Epithelial cell of esophagus (primary cell): ENCODE measurements around the gene SYT5.
"Not testable (repeated sequence)": the region's sequence is repeated elsewhere in the genome, so short reads cannot be mapped to it uniquely, and the experiment has no call there.

Experiments
- DNase-seq: peaks from one replicate; pipeline ENCODE4 v3.0.0; 2010; ENCODE audit warnings: low read depth
- H3K4me3 ChIP-seq: 2 replicates; pipeline ENCODE4 v1.5.1; 2011; ENCODE audit warnings: mild to moderate bottlenecking, low read length, control low read depth
- CTCF ChIP-seq: IDR thresholded peaks from 2 replicates; pipeline ENCODE4 v1.5.1; 2011; ENCODE audit warnings: low read depth, mild to moderate bottlenecking, low read length, control low read depth, inconsistent platforms; ENCODE audit not compliant: insufficient read depth; ENCODE audit errors: missing control alignments

SYT5 gene

DNA sequence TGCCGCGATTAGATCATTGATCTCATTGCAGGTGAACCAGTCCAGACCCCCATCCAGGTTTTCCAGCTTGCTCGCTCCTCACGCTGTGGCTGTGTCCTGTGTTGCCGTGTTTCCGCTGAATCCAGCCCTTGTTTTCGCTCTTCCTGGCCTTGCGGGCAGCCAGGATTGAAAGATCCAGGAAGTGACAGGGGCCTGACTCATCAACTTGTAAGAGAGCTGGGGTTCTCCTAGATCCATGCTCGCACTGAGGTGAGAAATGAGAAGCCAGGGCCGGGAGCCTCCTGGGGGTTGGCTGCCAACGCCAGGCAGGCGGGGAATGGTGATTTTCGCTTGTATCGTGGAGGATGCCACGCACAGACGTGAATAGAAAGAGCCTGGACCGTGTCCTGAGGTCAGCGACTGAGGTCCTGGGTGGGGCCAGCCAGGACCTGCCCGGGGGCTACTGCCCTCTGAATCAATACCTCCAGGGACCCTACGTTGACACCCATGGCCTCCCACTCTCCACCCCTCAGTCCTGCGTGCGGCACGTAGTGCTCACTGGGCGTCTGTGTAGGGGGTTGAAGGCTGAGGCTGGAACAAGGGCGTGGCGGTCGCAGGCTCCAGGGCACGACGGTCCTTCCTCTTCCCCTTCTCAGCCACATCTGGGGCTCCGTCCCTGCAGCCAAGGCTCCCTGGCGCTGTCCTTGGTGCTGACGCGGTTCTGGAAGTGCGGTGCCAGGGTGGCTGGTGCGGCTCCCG lies 36.5 kb upstream of the SYT5 start:
- peak; percentile 23 for TF ChIP-seq CTCF
- H3K4me3 ChIP-seq, result peak overlapping the region; percentile 29
- peak; percentile 100 for DNase-seq

DNA sequence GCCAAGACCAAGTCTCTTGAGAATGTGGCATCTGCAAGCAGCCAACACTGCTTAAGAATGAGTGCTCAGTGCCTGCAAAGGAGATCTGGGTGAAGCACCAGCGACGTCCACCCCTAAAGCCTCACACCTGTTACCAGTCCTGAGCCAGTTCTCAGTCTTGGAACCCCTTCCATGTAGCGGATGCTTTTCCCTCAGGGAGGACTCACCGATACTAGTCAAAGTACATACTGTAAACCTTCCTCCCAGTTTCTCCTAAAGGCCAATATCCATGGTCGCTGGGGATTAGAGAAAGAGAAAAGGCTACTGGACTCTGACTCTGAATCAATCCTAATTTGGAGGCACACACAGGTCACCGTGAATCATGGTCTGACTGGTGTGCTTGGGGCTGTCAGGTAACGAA lies 33.5 kb upstream of the SYT5 start:
- no peak for DNase-seq
- no peak overlapping the region for H3K4me3 ChIP-seq
- no peak for TF ChIP-seq CTCF

DNA sequence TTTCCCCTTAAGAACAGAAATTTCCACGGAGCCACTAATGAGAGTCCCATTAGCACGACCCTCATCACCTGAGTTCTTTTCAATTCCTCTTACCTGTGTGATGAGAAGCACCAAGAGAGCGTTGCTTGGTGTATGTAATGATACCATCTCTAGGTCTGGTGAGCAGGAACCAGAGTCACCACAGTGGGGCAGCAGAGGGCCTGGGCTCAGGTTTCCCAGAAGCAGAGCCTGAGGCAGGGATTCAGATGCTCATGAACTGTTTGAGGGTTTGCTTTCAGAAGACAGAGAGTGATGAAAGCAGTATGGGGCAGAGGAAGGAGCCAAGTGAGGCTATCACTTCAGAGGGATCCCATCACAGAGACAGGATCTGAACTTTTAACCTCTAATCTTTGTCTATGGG lies 32.4 kb upstream of the SYT5 start:
- DNase-seq, result peak; percentile 29
- no peak overlapping the region for H3K4me3 ChIP-seq
- peak; percentile 24 for TF ChIP-seq CTCF

DNA sequence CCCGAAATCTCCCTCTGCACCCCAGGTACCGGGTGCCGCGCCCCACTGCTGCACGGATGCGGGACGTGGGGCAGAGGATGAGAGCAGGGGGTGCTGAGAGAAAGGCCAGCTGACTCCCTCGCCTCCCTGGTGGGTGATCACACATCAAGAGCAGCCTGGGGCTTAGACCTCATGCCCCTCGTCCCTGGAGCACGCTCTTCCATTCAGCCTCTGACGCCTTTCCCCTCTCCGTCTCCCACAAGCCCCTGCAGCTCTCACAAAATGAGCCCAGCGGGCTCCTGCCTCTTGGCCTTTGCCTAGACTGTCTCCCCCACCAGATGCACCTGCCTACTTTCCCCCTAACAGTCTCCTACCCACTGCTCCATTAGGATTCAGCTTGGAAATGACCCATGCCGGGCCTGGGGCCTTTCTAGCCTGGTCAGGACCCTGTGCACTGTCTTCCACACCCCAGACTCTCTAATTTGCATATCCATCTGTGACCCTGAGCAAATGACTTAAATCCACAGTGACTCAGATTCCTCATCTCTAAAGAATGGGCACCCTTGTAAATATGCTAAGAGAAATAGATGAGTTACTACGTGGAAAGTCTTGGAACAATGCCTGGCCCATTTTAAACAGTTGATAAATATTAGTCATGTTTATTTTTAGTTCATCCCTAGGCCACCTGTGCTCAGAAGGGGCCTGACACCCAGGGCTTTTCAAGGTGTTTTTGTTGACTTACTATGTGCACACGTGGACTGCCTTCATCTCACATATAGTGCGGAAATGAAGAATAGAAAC lies 29.8 kb upstream of the SYT5 start:
- no peak overlapping the region for H3K4me3 ChIP-seq
- DNase-seq, result peak; percentile 95
- TF ChIP-seq CTCF, result no peak

GRCh38 chr19:55208880-55209692 lies 29.0 kb upstream of the SYT5 start, which contains the start of gene PTPRH:
Gene PTPRH, minus strand, starts transcription at chr19:55209501. Its CDS starts 68 bp downstream, at chr19:55209433.
- H3K4me3 ChIP-seq, result no peak within 1 kb of the TSS
- DNase-seq, result no peak
- TF ChIP-seq CTCF, result no peak

GRCh38 chr19:55206664-55207500 lies 26.8 kb upstream of the SYT5 start:
- no peak for TF ChIP-seq CTCF
- DNase-seq, result peak; percentile 91
- H3K4me3 ChIP-seq, result no peak overlapping the region

DNA sequence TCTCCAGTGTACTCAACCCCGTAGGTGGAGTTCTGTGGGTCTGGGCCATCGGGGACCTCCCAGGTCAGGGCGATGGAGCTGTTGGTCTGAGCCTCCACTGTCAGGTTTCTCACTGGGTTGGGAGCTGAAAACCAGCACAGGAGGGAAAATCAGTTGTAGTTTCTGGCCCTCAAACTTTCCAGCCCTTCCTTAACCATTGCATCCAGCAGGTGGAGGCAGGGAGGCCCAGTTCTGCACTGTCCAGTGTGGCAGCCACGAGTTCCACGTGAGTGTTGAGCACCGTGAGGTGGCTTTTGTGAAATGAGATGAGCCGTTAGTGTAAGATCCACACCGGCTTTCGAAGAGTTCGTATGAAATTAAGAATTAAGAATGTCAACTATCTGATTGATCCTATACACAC lies 22.1 kb upstream of the SYT5 start:
- DNase-seq, H3K4me3 ChIP-seq: not testable (repeated sequence)
